ENCODE results near the gene TMEM236. TPM values are rescaled to one million over a fixed set of nuclear protein-coding genes. Genes with fewer than 3 reads are reported as not detected.

Gene TMEM236
- total RNA-seq, 1 experiment from 2014 or later = 0.24 TPM

DNA sequence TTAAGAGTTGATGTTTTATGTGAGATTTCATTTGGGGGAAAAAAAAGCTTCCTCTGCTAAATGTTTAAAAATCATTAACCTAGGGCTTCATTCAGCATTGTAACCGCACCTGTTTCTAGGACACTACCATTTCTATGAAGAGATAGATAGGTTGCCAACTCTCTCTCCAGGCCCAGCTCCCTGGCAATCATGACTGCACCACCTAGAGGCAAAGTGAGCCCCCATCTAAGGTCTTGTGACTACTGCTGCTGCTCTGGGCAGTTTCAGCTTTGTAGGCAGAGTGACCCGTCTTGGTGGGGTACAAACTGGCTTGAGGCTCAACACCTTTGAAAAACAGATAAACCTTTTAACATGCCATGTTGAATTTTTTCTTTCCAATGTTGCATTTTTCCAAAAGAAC is 29.9 kb downstream of the TMEM236 start:
- no peaks in the 10 kb centered on the region for H4K20me1 ChIP-seq (ENCODE audit: insufficient read depth)

DNA sequence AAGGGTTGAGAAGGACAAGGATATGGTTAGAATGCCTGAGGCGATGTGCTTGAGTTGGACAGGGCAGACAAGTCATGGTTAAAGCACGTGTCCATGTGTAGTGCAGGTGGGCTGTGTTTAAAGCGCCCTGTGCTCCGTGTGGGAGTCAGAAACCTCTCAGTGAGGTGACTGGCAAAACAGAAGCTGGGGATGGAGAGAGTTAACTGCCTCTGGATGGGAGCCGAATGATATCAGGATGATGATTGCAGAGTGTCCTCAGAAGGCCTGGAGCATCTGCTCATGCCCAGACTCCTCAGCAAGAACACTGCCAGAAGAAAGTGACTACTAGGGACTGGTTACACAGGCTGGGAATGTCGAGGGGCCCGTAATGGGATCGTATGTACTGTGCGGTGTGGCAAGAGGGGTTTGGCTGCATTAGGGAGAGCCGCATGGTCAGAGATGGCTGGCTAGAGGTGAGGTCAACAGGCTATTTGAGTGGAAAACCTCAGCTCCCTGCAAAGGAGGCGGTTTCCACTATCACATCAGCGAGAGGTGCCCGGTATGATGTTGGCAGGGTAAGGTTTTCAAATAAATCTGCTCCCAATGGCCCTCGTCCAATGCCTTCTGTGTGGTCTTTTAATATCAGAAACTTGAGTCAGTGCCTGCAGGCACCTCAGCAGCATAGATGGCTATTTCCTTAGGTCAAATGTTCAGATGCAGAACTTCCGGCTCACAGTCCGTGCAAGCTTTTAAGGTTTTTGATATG is 31.1 kb downstream of the TMEM236 start:
- H3K4me3 ChIP-seq = no peak overlapping the region

More for the DNA sequence above, 29.9 kb downstream of the TMEM236 start:
- no peak for TF ChIP-seq EZH2 (IDR thresholded peaks at IDR 0.05; ENCODE audit: low read depth)
- TF ChIP-seq, protein P1, sequence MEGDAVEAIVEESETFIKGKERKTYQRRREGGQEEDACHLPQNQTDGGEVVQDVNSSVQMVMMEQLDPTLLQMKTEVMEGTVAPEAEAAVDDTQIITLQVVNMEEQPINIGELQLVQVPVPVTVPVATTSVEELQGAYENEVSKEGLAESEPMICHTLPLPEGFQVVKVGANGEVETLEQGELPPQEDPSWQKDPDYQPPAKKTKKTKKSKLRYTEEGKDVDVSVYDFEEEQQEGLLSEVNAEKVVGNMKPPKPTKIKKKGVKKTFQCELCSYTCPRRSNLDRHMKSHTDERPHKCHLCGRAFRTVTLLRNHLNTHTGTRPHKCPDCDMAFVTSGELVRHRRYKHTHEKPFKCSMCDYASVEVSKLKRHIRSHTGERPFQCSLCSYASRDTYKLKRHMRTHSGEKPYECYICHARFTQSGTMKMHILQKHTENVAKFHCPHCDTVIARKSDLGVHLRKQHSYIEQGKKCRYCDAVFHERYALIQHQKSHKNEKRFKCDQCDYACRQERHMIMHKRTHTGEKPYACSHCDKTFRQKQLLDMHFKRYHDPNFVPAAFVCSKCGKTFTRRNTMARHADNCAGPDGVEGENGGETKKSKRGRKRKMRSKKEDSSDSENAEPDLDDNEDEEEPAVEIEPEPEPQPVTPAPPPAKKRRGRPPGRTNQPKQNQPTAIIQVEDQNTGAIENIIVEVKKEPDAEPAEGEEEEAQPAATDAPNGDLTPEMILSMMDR (conservative IDR thresholded peaks at IDR 0.05) = no peak
- POLR2A ChIA-PET (ENCODE audit: unreplicated experiment) = no interaction called here
- Histone ChIP-seq H3K79me2 (ENCODE audit: low read depth) (no peaks in the 10 kb centered on the region), H2AFZ (no peak overlapping the region), H3F3A (ENCODE audit: insufficient read depth, low read depth) (no peaks in the 10 kb centered on the region), H3K4me1 (replicated peaks; ENCODE audit: insufficient read depth) (no peaks in the 10 kb centered on the region), H3K4me3 (no peak overlapping the region), H3K4me2 (no peak overlapping the region), H3K36me3 (ENCODE audit: low read depth) (no peaks in the 10 kb centered on the region), H3K27me3 (ENCODE audit: insufficient read depth, low read depth) (no peaks in the 10 kb centered on the region), H3K9me2 (ENCODE audit: insufficient read depth) (no peaks in the 10 kb centered on the region), H3K27ac (no peak overlapping the region), H3K9me3 (ENCODE audit: insufficient read depth, low read depth) (no peaks in the 10 kb centered on the region)
- intact Hi-C loops (cut with micrococcal nuclease; ENCODE audit: unreplicated experiment) = loop anchor here (5.0 kb wide), 2 partner anchors 40 to 140 kb away; partner anchors contain the start of gene STAM
- CTCF ChIA-PET = no interaction called here
- no TSS peak for BruUV-seq (replicated peaks)
- no peak for DNase-seq

DNA sequence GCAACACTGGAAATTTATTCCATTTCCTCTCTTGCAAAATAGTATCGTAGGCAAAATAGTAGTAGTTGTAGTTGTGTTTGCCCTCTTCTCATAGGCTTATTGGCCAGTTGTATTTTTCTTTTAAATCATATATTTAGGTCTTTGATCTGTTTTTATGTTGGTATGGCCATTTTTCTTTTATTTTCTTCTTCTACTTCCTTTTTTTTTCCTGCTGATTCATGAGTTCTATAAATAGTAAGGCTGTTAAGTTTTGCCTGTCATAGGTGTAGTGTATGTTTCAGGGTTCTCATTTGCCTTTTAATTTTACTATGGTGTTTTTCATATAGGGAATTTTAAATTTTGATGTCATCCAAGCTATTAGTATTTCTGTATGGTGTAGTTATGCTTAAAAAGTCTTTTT is 31.8 kb downstream of the TMEM236 start:
- Histone ChIP-seq H3K27me3 (ENCODE audit: insufficient read depth, low read depth) (no peaks in the 10 kb centered on the region), H3K27ac (no peak overlapping the region), H3F3A (ENCODE audit: insufficient read depth, low read depth) (no peaks in the 10 kb centered on the region), H3K4me3 (no peak overlapping the region), H2AFZ (no peak overlapping the region), H3K4me2 (no peak overlapping the region), H3K9me2 (ENCODE audit: insufficient read depth) (no peaks in the 10 kb centered on the region), H4K20me1 (ENCODE audit: insufficient read depth) (no peaks in the 10 kb centered on the region), H3K79me2 (ENCODE audit: low read depth) (no peaks in the 10 kb centered on the region), H3K9me3 (ENCODE audit: insufficient read depth, low read depth) (no peaks in the 10 kb centered on the region), H3K4me1 (replicated peaks; ENCODE audit: insufficient read depth) (peaks cover 9% of the 10 kb centered on the region), H3K36me3 (ENCODE audit: low read depth) (no peaks in the 10 kb centered on the region)
- DNase-seq = no peak
- no peak for TF ChIP-seq EZH2 (IDR thresholded peaks at IDR 0.05; ENCODE audit: low read depth)
- TF ChIP-seq, protein P1 (conservative IDR thresholded peaks at IDR 0.05) = no peak
- ChIA-PET POLR2A (ENCODE audit: unreplicated experiment) (interaction anchor here (1.0 kb wide), 1 partner anchor 140 kb away, joined by 6 read pairs; the partner anchor contains the start of gene STAM), CTCF (no interaction called here)
- BruUV-seq (replicated peaks) = no TSS peak
- intact Hi-C loops (cut with micrococcal nuclease; ENCODE audit: unreplicated experiment) = loop anchor here (5.0 kb wide), 2 partner anchors 41 to 141 kb away; partner anchors contain the start of gene STAM

More for the DNA sequence above, 31.1 kb downstream of the TMEM236 start:
- BruUV-seq (replicated peaks) = no TSS peak
- Histone ChIP-seq H3K27ac (no peak overlapping the region), H3K4me2 (no peak overlapping the region), H3K9me2 (ENCODE audit: insufficient read depth) (no peaks in the 10 kb centered on the region), H3K79me2 (ENCODE audit: low read depth) (no peaks in the 10 kb centered on the region), H3K9me3 (ENCODE audit: insufficient read depth, low read depth) (no peaks in the 10 kb centered on the region), H3K36me3 (ENCODE audit: low read depth) (no peaks in the 10 kb centered on the region), H2AFZ (no peak overlapping the region), H3K27me3 (ENCODE audit: insufficient read depth, low read depth) (no peaks in the 10 kb centered on the region), H4K20me1 (ENCODE audit: insufficient read depth) (no peaks in the 10 kb centered on the region), H3K4me1 (replicated peaks; ENCODE audit: insufficient read depth) (peaks cover 9% of the 10 kb centered on the region), H3F3A (ENCODE audit: insufficient read depth, low read depth) (no peaks in the 10 kb centered on the region)
- ChIA-PET CTCF (no interaction called here), POLR2A (ENCODE audit: unreplicated experiment) (interaction anchor here (1.0 kb wide), 1 partner anchor 139 kb away, joined by 6 read pairs; the partner anchor contains the start of gene STAM)
- peak in 1 of 2 experiments; percentile 59 for DNase-seq
- intact Hi-C loops (cut with micrococcal nuclease; ENCODE audit: unreplicated experiment) = loop anchor here (5.0 kb wide), 2 partner anchors 41 to 141 kb away; partner anchors contain the start of gene STAM
- TF ChIP-seq, protein P1 (conservative IDR thresholded peaks at IDR 0.05) = no peak
- no peak for TF ChIP-seq EZH2 (IDR thresholded peaks at IDR 0.05; ENCODE audit: low read depth)

Measured in PC-9 (cell line).